Measurements from ENCODE around the gene SIRT3. TPM values are rescaled to one million over a fixed set of nuclear protein-coding genes. Genes with fewer than 3 reads are reported as not detected.

The SIRT3 gene
- total and polyA plus RNA-seq, 3 donors from 2014 or later = 31.7 to 57.0 (median 43.6) TPM

DNA sequence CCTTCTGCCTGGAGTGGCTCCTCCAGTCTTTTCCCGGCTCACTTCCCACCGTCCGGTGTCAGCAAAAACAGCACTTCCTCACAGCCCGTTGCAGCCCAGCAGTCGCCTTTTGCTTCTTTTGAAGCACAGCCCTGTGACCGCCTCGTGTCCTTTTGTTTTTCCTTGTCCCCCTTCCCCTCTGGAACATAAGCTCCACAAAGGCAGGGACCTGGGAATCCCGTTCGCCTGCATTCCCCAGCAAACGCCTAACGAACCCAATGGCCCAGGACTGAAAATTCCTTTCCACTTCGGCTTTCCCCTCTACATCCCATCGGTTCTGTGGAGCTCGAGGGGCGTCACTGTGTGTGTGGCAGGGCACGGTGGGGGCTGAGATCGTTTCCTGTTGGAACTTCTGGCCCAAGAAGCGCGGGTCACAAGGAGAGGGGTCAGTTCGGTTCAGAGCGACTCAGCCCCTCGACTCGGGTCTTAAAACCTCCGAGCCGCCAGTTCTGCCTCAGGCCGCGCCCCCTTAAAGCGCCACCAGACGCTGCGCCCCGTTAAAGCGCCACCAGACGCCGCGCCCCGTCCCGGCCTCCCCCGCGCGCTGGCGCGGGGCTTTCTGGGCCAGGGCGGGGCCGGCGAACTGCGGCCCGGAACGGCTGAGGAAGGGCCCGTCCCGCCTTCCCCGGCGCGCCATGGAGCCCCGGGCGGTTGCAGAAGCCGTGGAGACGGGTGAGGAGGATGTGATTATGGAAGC, 27.8 kb downstream of the SIRT3 start:
- peak overlapping the region; percentile 90 to 96 for H3K27ac ChIP-seq
- no peaks in the 10 kb centered on the region for H3K27me3 ChIP-seq
- no peaks in the 10 kb centered on the region for H3K9me3 ChIP-seq
- intact Hi-C loops (cut with DNase I; ENCODE audit: low total_unique reads) = no loop called here
- H3K36me3 ChIP-seq (ENCODE audit: low read depth, missing control alignments) = no peaks in the 10 kb centered on the region
- TF ChIP-seq, protein P1, sequence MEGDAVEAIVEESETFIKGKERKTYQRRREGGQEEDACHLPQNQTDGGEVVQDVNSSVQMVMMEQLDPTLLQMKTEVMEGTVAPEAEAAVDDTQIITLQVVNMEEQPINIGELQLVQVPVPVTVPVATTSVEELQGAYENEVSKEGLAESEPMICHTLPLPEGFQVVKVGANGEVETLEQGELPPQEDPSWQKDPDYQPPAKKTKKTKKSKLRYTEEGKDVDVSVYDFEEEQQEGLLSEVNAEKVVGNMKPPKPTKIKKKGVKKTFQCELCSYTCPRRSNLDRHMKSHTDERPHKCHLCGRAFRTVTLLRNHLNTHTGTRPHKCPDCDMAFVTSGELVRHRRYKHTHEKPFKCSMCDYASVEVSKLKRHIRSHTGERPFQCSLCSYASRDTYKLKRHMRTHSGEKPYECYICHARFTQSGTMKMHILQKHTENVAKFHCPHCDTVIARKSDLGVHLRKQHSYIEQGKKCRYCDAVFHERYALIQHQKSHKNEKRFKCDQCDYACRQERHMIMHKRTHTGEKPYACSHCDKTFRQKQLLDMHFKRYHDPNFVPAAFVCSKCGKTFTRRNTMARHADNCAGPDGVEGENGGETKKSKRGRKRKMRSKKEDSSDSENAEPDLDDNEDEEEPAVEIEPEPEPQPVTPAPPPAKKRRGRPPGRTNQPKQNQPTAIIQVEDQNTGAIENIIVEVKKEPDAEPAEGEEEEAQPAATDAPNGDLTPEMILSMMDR (IDR thresholded peaks at IDR 0.05) = no peak
- peak; percentile 40 for TF ChIP-seq POLR2A (IDR thresholded peaks at IDR 0.05)
- DNase-seq = peak; percentile 79
- WGBS, 2 donors = 0% methylated on average over 20 to 49 of the region's 57 CpGs
- H3K4me3 ChIP-seq = peak overlapping the region; percentile 91 to 96
- peaks cover 24% of the 10 kb centered on the region for H3K4me1 ChIP-seq

DNA sequence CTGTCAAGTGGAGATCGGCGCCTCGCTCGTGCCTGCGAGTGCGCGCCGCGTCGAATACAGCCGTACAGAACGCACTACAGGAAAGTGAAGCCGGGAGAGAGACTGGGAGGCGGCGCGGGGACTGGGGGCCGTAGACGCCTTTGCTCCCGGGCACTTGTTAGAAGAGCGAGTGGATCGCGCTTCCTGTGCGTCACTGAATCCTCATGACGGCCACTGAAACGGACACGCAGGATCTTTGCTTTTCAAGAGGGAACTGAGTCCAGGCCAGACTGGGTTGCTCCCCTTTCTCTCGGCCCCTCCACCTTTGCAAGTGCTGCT, 28.3 kb downstream of the SIRT3 start:
- 0% methylated on average over 16 to 27 of the region's 27 CpGs for WGBS, 2 donors
- no peak for DNase-seq
- Histone ChIP-seq H3K36me3 (ENCODE audit: low read depth, missing control alignments) (no peaks in the 10 kb centered on the region), H3K4me1 (peaks cover 24% of the 10 kb centered on the region), H3K4me3 (peak overlapping the region; percentile 91 to 96), H3K9me3 (no peaks in the 10 kb centered on the region), H3K27me3 (no peaks in the 10 kb centered on the region), H3K27ac (peak overlapping the region; percentile 90 to 96)
- TF ChIP-seq, protein P1 (IDR thresholded peaks at IDR 0.05) = no peak
- no peak for TF ChIP-seq POLR2A (IDR thresholded peaks at IDR 0.05)
- intact Hi-C loops (cut with DNase I; ENCODE audit: low total_unique reads) = no loop called here

DNA sequence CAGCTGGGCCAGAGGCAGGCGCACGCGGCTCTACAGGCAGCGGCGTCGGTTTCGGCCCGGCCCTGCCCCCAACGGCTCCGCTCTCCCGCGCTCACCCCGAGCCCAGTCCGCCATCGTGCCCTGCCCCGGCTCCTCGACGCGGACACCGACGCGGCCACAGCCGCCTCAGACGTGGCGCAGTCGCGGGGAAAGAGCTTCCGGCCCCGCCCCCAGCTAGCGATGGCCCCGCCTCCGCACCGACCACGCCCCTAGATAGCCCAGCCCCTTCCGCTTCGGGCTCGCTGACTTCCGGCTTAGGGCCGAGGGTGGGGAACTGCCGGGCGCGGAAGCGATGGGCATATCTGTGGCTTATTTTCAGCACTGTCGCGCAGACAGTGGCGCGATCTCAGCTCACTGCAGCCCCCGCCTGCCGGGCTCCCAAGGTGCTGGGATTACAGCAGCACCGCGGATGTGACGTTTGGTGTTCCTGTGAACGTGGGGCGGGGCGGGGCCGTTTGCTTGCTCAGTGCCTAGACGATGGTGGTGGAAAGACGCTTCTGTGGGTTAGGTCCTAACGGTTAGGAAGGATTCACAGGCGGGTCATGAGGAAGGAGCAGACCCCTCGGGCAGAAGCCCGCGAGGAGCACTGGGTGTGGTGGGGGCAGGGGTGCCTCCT, 28.8 kb downstream of the SIRT3 start, which contains the start of the genes BET1L and RIC8A:
BET1L (minus strand) TSS at position 192 of the 655 bp plus-strand sequence; CDS start at position 114, 78 bp downstream.
RIC8A (plus strand) TSS at position 501 of the 655 bp plus-strand sequence. CDS start 1,147 bp downstream, outside the sequence.
- 0% methylated on average over 2 to 52 of the region's 63 CpGs for WGBS, 2 donors
- peak; percentile 76 for TF ChIP-seq POLR2A (IDR thresholded peaks at IDR 0.05)
- TF ChIP-seq, protein P1 (IDR thresholded peaks at IDR 0.05) = peak in 1 of 3 experiments; percentile 32
- Histone ChIP-seq H3K4me3 (peak within 1 kb of the TSS; percentile 91 to 96), H3K27me3 (no peaks in the 10 kb centered on the region), H3K27ac (peak within 1 kb of the TSS; percentile 90 to 96), H3K9me3 (no peaks in the 10 kb centered on the region), H3K4me1 (peaks cover 24% of the 10 kb centered on the region), H3K36me3 (ENCODE audit: low read depth, missing control alignments) (no peaks in the 10 kb centered on the region)
- intact Hi-C loops (cut with DNase I; ENCODE audit: low total_unique reads) = no loop called here
- DNase-seq = peak; percentile 96

DNA sequence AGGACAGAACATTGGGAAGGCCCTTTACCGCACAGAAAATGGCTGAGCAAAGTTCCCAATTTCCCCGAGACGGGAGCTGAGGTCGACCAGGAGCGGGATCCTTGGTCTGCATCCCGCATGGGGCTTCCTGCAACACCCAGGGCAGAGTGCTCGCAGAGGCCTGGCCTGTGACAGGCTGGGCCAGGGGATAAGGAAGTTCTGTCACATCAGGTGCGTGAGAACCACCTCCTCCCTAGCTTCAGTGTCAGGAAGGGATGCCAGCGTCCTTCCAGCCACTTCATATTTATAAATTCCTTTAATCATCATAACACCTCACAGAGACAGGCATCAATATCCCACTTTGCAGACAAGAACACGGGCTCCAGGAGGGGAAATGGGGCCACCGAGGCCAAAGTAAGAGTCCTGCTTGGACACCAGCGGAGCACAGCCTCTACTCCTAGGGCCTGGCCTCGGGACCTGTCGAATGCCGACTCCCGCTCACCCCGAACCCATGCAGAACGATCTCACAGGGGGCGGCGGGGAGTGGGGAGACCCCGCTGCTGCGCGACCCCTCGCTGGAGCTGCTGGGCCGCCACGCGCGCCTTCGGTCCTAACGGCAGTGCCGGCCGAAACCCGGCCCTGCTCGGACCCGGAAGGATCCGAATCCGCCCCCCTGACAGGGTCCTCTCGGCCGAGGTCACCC, 29.5 kb downstream of the SIRT3 start:
- no peaks in the 10 kb centered on the region for H3K36me3 ChIP-seq (ENCODE audit: low read depth, missing control alignments)
- H3K27ac ChIP-seq = peak overlapping the region; percentile 90 to 96
- DNase-seq = peak; percentile 33
- peaks cover 24% of the 10 kb centered on the region for H3K4me1 ChIP-seq
- H3K27me3 ChIP-seq = no peaks in the 10 kb centered on the region
- 0 to 1% methylated on average over 8 to 38 of the region's 39 CpGs for WGBS, 2 donors
- H3K9me3 ChIP-seq = no peaks in the 10 kb centered on the region
- peak overlapping the region; percentile 91 to 96 for H3K4me3 ChIP-seq
- TF ChIP-seq, protein P1 (IDR thresholded peaks at IDR 0.05) = no peak
- TF ChIP-seq POLR2A (IDR thresholded peaks at IDR 0.05) = no peak
- intact Hi-C loops (cut with DNase I; ENCODE audit: low total_unique reads) = no loop called here
